Fibroblast of peridontal ligament (primary cell): ENCODE results near the gene C17orf67.

Experiments
- DNase-seq: peaks from one replicate; pipeline ENCODE4 v3.0.0-alpha.2; 2010; ENCODE audit errors: extremely low read depth

The C17orf67 gene

GRCh38 chr17:56808503-56808902 lies 25.2 kb downstream of the C17orf67 start:
- no peak for DNase-seq

GRCh38 chr17:56807723-56808122 lies 26.0 kb downstream of the C17orf67 start:
- DNase-seq, result no peak

- DNase-seq, result no peak
These were observed 26.8 kb downstream of the C17orf67 start for GRCh38 chr17:56806949-56807348.

- no peak for DNase-seq
These were observed 29.3 kb downstream of the C17orf67 start for GRCh38 chr17:56804454-56804853.

- DNase-seq, result no peak
These were observed 30.6 kb downstream of the C17orf67 start for GRCh38 chr17:56803071-56803470.

- DNase-seq, result no peak
These were observed 32.1 kb downstream of the C17orf67 start for GRCh38 chr17:56801459-56802178.

- no peak for DNase-seq
These were observed 34.8 kb downstream of the C17orf67 start for GRCh38 chr17:56798916-56799315.

- no peak for DNase-seq
These were observed 37.2 kb downstream of the C17orf67 start for GRCh38 chr17:56796536-56796935.

GRCh38 chr17:56795221-56795865 lies 38.4 kb downstream of the C17orf67 start:
- no peak for DNase-seq

GRCh38 chr17:56793957-56794356 lies 39.8 kb downstream of the C17orf67 start:
- no peak for DNase-seq

- DNase-seq, result no peak
These were observed 40.2 kb downstream of the C17orf67 start for GRCh38 chr17:56793531-56793930.

- DNase-seq, result no peak
These were observed 41.5 kb downstream of the C17orf67 start for GRCh38 chr17:56792267-56792666.

- DNase-seq, result peak; percentile 92
These were observed 46.7 kb downstream of the C17orf67 start for GRCh38 chr17:56786989-56787482.

GRCh38 chr17:56785997-56786680 lies 47.6 kb downstream of the C17orf67 start:
- no peak for DNase-seq

GRCh38 chr17:56785405-56785804 lies 48.3 kb downstream of the C17orf67 start:
- DNase-seq, result peak; percentile 30

GRCh38 chr17:56782338-56782737 lies 51.4 kb downstream of the C17orf67 start:
- DNase-seq, result no peak

- DNase-seq, result no peak
These were observed 51.8 kb downstream of the C17orf67 start for GRCh38 chr17:56781906-56782305.

GRCh38 chr17:56779898-56780777 lies 53.6 kb downstream of the C17orf67 start:
- peak; percentile 49 for DNase-seq

- DNase-seq, result no peak
These were observed 54.4 kb downstream of the C17orf67 start for GRCh38 chr17:56779322-56779721.

GRCh38 chr17:56778898-56779297 lies 54.8 kb downstream of the C17orf67 start:
- no peak for DNase-seq

GRCh38 chr17:56777859-56778258 lies 55.9 kb downstream of the C17orf67 start:
- no peak for DNase-seq

- DNase-seq, result no peak
These were observed 59.1 kb downstream of the C17orf67 start for GRCh38 chr17:56774650-56775049.
